ENCODE data around the gene NIPAL4.
"Not testable (repeated sequence)": the region's sequence is repeated elsewhere in the genome, so short reads cannot be mapped to it uniquely, and the experiment has no call there.

NIPAL4 gene

DNA sequence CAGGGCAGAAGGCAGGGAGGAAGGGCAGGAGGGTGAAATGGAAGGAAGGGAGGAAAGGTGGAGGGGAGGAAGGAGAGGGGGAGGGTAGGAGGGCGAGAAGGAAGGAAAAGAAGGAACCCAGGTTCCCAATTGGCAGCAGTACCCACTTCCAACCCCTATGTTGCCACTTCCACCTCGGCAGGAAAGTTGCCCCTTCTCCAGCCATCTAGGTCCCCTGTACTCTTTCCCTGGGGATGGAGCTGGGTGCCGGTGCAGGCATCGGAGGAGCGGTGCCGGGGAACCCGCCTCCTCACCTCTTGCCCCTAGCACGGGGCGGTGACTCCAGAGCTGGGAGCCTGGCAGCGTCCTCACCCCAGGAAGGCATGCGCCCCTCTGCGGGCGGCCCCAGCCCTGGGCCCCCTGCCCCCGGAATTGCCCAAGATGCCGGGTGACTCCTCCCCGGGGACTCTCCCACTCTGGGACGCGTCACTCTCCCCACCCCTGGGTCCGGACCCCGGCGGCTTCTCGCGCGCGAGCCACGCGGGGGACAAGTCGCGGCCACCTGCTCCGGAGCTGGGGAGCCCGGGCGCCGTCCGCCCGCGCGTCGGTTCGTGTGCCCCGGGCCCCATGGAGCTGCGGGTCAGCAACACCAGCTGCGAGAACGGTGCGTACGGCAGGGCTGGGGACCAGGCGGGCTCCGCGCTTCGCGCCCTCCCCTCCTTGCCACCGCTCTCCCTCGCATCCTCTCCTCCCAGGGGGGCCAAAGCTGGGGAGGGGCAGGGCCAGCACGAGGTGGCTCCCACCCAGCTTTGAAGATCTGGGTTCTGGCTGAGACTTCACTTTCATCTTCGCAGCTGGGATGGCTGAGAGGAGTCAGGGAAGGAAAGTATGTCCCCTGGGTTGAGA is at the start of gene NIPAL4:
NIPAL4 (plus strand) TSS at position 499 of the 885 bp plus-strand sequence; CDS start at position 607, 108 bp downstream.
- peak; percentile 11 for DNase-seq

DNA sequence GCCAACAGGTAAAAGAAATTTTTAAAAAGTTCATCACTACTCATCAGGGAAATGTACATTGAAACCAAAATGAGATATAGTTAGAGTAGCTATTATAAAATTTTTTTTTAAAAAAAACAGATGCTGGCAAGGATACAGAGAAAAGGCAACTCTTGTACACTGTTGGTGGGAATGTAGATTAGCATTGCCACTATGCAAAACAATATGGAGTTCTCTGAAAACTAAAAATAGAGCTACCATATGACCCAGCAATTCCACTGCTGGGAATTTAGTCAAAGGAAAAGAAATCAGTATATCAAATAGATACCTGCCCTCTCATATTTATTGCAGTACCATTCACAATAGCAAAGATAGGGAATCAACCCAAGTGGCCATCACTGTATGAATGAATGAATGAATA is 44.2 kb upstream of the NIPAL4 start:
- no peak for DNase-seq

DNA sequence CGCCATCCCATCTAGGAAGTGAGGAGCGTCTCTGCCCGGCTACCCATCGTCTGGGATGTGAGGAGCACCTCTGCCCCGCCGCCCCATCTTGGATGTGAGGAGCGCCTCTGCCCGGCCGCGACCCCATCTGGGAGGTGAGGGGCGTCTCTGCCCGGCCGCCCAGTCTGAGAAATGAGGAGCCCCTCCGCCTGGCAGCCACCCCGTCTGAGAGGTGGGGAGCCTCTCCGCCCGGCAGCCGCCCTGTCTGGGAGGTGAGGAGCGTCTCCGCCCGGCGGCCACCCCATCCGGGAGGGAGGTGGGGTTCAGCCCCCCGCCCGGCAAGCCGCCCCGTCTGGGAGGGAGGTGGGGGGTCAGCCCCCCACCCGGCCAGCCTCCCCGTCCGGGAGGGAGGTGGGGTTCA is 40.5 kb upstream of the NIPAL4 start:
- DNase-seq: not testable (repeated sequence)

DNA sequence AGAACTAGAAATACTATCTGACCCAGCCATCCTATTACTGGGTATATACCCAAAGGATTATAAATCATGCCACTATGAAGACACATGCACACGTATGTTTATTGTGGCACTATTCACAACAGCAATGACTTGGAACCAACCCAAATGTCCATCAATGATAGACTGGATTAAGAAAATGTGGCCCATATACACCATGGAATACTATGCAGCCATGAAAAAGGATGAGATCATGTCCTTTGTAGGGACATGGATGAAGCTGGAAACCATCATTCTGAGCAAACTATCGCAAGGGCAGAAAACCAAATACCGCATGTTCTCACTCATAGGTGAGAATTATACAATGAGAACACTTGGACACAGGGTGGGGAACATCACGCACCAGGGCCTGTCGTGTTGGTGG is 30.1 kb upstream of the NIPAL4 start:
- DNase-seq: not testable (repeated sequence)

DNA sequence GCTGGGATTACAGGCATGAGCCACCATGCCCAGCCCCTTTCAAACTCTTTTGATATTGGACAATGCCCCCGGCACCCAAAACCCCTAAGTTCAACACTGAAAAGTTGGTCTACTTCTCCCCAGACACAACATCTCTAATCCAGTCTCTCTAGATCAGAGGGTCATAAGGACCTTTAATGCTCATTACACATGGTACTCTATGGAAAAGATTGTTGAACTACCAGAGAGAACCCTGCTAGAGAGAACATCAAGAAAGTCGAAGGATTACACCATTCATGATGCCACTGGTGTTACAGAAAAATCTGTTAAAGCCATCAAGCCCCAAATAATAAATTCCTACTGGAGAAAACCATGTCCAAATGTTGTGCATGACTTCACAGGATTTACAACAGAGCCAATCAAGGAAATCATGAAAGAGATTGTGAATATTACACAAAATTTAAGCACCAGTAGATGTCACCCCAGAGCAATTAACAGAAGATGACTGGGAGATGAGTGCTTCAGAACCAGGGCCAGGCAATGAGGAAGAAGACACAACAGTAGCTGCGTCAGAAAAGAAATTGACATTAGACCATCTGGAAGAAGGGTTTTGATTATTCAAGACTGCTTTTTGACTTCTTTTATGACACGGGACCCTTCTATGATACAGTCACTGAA is 28.3 kb upstream of the NIPAL4 start:
- DNase-seq: peak; percentile 77

DNA sequence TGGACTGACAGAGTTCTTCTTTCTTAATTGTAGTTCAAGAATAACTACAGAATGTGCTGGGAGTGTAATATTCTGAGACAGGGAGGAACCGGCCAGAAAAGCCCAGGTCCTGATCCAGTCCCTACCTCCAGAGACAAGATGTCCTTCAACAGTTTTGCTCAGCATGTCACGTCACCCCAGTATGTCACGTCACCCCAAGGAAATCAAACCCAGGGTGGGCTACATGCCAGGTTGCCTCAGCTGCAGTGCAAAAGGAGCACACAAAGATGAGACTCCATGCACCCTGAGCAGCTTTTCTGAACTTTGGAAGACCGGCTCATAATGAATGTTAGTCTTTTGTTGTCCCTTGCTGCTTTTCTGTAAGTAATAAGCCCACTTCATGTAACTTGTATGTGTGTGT is 25.9 kb upstream of the NIPAL4 start:
- no peak for DNase-seq

DNA sequence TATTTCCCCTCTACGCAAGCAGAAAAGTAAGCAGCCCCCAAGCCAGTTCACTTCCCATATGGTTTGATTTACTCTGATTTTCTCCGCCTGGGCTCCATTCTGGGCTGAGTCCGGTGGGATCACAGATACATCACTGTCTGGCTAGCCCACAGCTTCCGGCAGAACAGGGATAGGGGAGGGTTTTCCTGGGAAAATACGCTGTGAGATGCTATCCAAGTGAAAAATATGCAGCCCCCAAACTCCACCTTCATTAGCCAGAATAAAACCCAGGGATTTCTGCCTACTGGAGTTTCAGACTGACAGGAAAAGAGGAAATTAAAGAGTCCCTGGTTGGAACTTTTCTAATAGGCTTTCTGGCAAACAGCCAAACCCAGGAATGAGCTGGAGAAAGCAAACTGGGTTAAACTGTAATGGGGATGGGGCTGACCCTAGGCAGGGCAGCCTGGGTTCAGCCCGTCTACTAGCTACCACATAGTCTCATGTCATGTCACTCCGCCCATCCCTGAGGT is 16.9 kb upstream of the NIPAL4 start:
- DNase-seq: no peak

DNA sequence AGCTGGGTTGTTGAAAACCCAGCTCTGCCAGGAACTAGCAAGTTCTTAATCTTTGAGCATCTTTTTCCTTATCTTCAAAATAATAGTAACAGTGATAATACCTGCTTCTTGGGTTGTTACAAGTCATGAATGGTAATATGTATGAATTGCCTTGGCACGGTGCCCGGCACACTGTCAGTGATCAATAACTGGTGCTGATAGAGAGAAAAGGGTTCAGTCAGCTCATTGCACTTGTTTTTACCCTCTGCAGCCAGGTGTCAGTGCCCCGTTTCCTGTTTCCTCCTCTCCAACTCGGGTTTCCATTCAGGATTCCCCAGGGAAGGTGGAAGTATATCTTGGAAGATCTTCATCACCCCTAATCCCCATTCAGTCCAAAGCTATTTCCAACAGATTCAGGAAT is 15.8 kb upstream of the NIPAL4 start:
- no peak for DNase-seq

DNA sequence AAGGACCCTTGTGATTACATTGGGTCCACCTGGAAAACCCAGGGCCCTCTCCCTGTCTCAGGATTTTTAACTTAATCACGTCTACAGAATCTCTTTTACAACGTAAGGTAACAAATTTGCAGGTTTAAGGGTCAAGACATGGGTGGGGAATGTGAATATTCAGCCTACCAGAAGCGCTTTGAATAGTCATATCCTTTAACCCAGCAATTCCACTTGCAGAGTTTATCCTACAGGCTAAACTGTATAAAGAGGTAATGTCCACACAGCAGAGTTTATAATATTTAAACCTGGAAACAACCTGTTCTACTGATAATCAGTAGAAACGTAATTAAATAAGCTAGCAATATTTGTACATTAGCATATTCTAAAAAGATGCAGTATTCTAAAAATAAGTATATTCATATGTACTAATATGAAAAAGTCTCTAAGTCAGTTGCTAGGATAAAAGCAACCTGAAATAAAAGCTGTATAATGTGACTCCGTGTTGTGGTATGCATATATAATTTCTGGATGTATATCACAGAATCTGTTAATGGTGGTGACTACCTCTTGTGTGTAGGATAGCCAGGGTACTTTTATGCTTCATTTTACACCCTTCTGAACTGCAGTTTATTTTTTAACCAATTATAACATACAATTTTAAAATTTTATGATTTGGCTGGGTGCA is 14.1 kb upstream of the NIPAL4 start:
- no peak for DNase-seq

DNA sequence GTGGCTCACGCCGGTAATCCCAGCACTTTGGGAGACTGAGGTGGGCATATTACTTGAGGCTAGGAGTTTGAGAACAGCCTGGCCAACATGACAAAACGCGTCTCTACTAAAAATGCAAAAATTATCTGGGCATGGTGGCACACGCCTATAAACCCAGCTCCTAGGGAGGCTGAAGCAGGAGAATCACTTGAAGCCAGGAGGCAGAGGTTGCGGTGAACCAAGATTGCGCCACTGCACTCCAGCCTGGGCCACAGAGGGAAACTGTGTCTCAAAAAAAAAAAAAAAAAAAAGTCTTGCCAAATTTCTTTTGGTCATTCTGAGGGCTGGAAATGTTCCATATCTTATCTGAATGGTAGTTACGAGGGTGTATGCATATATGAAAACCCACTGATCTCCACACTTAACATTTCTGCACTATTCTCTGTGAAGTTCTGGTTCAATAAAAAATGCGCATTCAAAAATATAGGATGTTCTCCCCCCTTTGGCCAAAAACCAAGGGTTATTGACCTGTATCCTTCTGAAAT is 13.5 kb upstream of the NIPAL4 start:
- DNase-seq: no peak

DNA sequence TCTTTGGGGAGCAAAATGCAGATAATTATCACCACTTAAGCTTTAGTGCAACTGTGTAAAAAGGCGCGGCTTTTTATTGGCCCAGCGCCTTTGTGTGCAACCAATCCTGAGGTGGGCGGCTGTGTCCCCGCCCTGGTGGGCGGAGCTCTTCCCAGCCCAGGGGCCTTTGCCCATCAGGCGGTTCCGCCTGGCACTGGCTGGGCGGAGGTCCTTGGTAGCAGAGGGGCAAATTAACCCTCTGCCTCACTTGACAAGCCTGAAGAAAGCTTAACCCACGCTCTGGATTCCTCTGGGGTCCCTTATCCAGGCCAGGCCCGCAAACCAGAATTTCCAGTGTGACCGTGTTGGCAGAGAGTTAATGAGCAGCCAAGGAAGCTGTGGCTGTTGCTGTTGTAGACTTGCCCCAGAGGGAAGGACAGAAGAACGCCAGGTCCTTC is 12.8 kb upstream of the NIPAL4 start:
- DNase-seq: no peak

DNA sequence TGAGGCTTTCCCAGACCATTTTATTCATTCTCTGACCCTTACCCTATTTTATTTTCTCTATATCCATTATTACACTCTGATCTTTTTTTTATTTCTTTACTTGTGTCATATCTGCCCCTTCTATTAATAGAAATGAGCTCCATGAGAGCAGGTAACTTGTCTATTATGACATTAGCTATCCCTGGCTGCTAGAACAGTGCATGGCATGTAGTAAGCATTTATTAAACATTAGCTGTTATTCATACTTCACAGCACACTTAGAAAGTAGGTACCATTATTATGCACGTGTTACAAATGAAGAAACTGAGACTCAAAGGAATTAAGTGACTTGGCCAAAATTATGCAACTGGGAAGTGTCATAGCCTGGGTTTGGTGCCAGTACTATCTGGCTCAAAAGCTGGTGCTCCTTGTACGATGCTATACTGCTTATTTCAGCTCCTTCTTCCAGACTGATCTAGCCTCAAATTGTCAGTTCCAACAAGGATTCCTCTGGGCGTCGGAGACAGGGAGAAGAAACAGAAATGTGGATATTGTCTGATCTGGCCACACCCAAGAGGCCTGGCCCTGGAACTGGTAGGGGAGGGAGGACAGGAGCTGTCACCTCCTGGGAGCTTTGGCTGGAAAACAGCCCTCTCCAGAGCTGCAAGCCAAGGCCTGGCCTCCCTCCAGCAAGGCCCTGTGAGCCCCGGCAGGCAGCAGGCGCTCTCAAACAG is 10.8 kb upstream of the NIPAL4 start:
- DNase-seq: no peak

DNA sequence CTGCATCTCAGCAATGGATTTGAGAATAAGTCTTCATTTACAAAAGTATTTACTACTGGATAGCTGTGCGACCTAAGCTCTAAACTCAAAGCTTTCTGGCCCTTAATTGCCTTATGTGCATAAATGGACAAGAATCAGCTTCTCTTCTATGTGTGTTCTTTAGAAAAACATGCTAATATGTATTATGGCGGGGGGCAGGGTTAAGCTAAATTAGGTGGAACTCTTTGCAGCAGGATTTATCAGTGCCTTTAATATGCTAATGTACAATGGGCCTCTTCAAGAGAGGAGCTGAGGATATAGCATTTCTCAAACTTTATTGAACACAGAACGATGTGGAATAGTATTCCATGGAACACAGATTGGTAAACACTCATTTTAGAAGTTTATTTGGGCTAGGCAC is 10.0 kb upstream of the NIPAL4 start:
- no peak for DNase-seq

DNA sequence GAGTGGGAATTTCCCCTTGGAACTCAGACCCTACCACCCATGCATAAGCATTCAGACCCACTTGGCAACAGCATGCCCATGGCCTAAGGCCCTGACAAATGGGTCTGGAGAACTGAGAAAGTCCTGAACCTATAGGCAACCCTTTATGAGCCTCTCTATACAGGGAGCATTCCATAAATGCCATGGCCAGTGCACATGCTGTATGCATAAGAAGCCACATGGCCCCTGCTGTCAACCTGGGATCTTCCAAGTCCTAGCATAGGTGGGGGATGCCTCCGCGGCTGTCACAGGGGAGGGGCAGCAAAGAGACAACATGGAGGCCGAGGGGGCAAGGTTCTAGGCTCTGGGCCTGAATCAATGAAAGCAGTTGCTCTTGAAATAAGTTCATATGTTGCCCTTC is 8.2 kb upstream of the NIPAL4 start:
- no peak for DNase-seq

DNA sequence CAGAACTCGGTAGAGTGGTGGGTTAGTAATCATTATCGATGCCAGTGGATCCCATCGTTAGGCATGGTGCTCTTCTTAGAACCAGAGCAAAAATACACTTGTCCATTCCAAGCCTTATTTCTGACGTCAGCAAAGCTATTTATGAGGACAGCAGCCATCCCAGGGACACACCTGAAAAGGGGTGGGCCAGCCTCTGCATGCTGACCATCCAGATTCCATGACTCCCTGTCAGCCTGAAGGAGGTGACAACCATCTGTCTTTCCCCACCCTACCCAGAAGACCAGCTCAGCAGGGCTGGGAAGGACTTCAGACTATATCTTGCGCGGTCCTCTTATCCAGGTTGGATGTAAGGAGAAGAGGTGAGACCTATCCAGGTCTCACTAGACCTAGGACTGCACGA is 5.7 kb upstream of the NIPAL4 start:
- DNase-seq: no peak

DNA sequence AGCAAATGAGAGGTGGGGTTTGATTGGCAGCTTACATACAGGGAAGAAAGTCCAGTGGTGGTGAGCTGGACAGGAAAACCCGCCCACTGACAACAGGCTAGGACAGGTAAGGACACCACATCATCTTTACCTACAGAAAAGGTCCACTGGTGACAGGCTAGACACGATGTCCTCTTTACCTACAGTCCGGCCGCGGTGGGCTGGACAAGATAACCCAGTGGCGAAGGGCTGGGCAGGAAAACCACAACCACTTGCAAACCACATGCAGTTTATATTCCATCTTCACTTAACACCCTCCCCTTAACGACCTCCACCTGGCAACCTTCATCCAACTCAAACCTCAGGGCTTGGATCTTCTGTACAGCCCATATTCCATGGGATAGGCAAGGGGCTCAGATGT is 5.0 kb upstream of the NIPAL4 start:
- no peak for DNase-seq

DNA sequence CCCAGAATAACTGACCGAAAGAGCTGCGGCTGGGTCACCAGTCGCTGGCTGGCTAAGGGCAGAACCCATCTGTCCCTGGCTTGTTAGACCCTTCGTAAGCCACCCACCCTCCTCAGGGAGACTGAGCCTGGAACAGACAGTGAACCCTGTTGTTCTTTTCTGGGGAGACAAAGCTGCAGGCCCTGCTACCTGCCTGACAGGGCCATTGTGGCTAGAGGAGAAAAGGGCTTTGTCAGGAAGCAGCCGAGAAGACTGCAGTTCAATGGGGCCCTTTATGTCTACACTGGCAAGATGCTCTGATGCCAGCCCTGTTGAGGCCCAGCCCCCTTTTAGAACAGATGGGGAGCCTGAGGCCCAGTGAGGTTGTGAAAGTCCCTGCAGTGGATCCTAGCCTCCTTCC is 3.7 kb upstream of the NIPAL4 start:
- DNase-seq: no peak

DNA sequence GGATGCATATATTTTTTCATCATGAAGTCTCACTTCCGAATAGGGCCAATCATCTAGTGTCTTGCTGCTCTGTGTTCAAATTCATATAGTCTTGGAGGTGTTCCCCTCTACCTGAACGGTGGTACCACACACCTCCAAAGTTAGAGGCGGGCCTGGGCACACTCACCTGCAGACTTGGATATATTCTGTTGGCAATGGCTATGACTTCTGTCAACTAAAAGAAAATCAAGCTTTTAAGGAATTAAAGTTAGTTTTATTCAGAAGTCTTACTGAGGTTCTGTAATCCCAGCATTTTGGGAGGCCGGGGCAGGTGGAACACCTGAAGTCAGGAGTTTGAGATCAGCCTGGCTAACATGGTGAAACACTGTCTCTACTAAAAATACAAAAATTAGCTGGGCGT is 2.6 kb upstream of the NIPAL4 start:
- DNase-seq: no peak

DNA sequence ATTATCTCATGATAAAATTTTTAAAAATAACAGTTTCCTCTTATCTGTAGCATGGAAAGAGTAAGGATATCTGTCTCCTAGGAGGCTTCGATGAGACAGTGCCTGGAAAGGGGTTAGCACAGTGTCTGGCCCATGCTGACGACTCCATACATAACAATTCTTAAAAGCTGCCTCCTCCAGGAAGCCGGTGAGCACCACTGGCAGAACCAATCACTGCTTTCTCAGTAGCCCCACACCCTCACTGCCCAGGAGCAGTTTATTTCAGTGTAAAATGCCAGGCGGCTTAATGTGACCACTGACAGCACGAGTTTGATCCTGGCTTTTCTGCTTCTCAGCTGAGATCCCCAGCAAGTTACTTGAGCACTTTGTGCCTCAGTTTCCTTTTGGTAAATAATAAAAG is 1.2 kb upstream of the NIPAL4 start:
- no peak for DNase-seq

DNA sequence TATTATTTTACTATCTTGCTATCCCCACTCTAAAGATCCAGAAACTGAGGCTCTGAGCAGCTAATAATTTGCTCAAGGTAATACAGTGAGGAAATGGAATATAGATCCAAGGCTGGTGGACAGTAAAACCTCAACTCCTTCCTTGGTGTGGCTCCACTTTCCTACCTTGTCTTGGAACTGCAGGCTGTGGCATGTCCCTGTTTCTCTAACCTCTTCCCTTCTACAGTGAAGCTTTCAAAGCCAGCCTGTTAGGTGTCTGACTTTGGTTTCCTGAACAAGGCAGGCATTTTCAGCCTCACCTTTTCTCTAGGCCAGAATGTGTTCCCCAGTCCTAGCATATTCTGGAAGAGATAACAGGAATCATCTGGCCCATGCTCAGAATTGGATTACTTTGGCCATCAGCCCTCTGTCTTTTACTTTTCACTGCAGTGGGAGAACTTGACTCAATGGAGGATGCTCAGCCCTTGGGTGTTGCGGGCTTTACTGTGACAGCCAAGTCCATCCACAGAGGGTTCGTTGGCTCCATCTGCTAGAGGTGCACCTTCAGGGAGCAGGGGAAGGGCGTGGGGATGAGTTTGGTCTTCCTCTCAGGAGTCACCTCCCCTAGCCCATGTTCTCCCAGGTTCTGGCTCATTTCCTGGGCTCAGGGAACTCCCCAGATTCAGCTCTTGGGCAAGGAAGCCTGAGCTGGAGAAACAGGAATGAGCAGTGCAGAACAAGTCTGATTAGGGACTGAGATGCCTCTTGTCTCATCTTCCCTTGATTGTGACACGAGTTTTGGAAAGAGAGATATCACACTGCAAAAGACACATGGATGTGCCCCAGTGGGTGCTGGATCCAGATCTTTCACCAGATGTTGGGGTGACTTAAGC is 1.1 kb downstream of the NIPAL4 start:
- no peak for DNase-seq

DNA sequence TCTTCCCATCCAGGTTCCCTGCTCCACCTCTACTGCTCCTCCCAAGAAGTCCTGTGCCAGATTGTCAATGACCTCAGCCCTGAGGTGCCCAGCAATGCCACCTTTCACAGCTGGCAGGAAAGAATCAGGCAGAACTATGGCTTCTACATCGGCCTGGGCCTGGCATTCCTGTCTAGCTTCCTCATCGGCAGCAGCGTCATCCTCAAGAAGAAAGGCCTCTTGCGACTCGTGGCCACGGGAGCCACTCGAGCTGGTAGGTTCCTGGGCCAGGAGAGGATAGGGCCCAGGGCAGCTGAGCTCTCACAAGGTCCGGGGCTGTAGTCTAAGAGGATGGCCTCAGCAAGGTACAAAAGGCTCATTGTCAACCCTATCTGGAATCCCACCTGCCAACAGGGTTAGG is 3.1 kb downstream of the NIPAL4 start:
- no peak for DNase-seq
